Right ventricle myocardium superior (tissue), 1 donor: ENCODE data around the gene ZNF808. TPM values are rescaled to one million over a fixed set of nuclear protein-coding genes. Genes with fewer than 3 reads are reported as not detected.
"Not testable (repeated sequence)": the region's sequence is repeated elsewhere in the genome, so short reads cannot be mapped to it uniquely, and the experiment has no call there.

Experiments
- ATAC-seq: fragments of 200-7000 bp; cut with Tn5 transposase; one replicate; pipeline ENCODE4 v1.9.1; 2020; ENCODE audit warnings: mild to moderate bottlenecking; ENCODE audit not compliant: poor library complexity
- DNase-seq: peaks from one replicate; pipeline ENCODE4 v3.0.0-alpha.2; 2020
- intact Hi-C: fragments of 100-400 bp; cut with DNase I; formaldehyde crosslinking; loops from one replicate; pipeline ENCODE4 v1.11.2; 2022
- long read RNA-seq: library from polyadenylated mRNA; unstranded; transcript quantifications from one replicate; pipeline ENCODE4 v2.0.0, GENCODE V29; 2021
- total RNA-seq: library from RNA; stranded (reverse); fragmentation: NEBNext Ultra II Directional; extraction: Animal tissue kit (Norgen Biotek cat#: 25700); gene quantifications from one replicate; pipeline ENCODE4 v1.2.1, GENCODE V29; 2021
- donor health status: DM: no; HTN: yes; CAD: no; lungs with severe emphysema.

The ZNF808 gene
- 32.6 TPM for total RNA-seq
- long read RNA-seq, transcript ZNF808-205 (4 exons, 553 nt): major isoform, 7 of 8 reads
- long read RNA-seq, partial matches to known transcripts: 0 of 8 reads
- long read RNA-seq, other reads (novel, unspliced or antisense): 0 of 8 reads

- ATAC-seq (peak; percentile 98), DNase-seq (peak; percentile 99)
- intact Hi-C loops: no loop called here
Measured at GRCh38 chr19:52527134-52527955, at the start of gene ZNF808. Gene ZNF808 (plus strand): TSS chr19:52527668. CDS start chr19:52543285, 15,617 bp downstream.

GRCh38 chr19:52484111-52484743 is 43.2 kb upstream of the ZNF808 start:
- DNase-seq, ATAC-seq, intact Hi-C loops: not testable (repeated sequence)

GRCh38 chr19:52485064-52485463 is 42.4 kb upstream of the ZNF808 start:
- ATAC-seq, intact Hi-C loops, DNase-seq: not testable (repeated sequence)

GRCh38 chr19:52485561-52486240 is 41.8 kb upstream of the ZNF808 start:
- DNase-seq, intact Hi-C loops, ATAC-seq: not testable (repeated sequence)

GRCh38 chr19:52492201-52492993 is 35.1 kb upstream of the ZNF808 start:
- no peak for DNase-seq
- peak; percentile 71 for ATAC-seq
- intact Hi-C loops: no loop called here

- intact Hi-C loops: no loop called here
Measured at GRCh38 chr19:52492994-52493470, 34.4 kb upstream of the ZNF808 start.

GRCh38 chr19:52494518-52494917 is 33.0 kb upstream of the ZNF808 start:
- intact Hi-C loops: no loop called here
- ATAC-seq (no peak), DNase-seq (no peak)

More at GRCh38 chr19:52492994-52493470, 34.4 kb upstream of the ZNF808 start:
- DNase-seq (no peak), ATAC-seq (peak; percentile 87)

GRCh38 chr19:52498571-52498970 is 28.9 kb upstream of the ZNF808 start:
- intact Hi-C loops: no loop called here
- no peak for ATAC-seq
- no peak for DNase-seq

- DNase-seq, ATAC-seq, intact Hi-C loops: not testable (repeated sequence)
Measured at GRCh38 chr19:52500474-52500873, 27.0 kb upstream of the ZNF808 start.

GRCh38 chr19:52500991-52501390 is 26.5 kb upstream of the ZNF808 start:
- DNase-seq, ATAC-seq, intact Hi-C loops: not testable (repeated sequence)

GRCh38 chr19:52507266-52507665 is 20.2 kb upstream of the ZNF808 start:
- ATAC-seq (no peak), DNase-seq (no peak)
- intact Hi-C loops: no loop called here

GRCh38 chr19:52516191-52516590 is 11.3 kb upstream of the ZNF808 start:
- intact Hi-C loops: no loop called here
- DNase-seq: no peak
- no peak for ATAC-seq

- DNase-seq: no peak
- no peak for ATAC-seq
- intact Hi-C loops: no loop called here
Measured at GRCh38 chr19:52518646-52519045, 8.8 kb upstream of the ZNF808 start.

- DNase-seq, ATAC-seq, intact Hi-C loops: not testable (repeated sequence)
Measured at GRCh38 chr19:52519175-52519574, 8.3 kb upstream of the ZNF808 start.

- DNase-seq: no peak
- no peak for ATAC-seq
- intact Hi-C loops: no loop called here
Measured at GRCh38 chr19:52520013-52520412, 7.5 kb upstream of the ZNF808 start.

- DNase-seq (no peak), ATAC-seq (no peak)
- intact Hi-C loops: no loop called here
Measured at GRCh38 chr19:52522551-52522950, 4.9 kb upstream of the ZNF808 start.

- intact Hi-C loops: no loop called here
- DNase-seq (no peak), ATAC-seq (no peak)
Measured at GRCh38 chr19:52524086-52524485, 3.4 kb upstream of the ZNF808 start.

- intact Hi-C loops: no loop called here
- ATAC-seq (peak; percentile 54), DNase-seq (peak; percentile 45)
Measured at GRCh38 chr19:52527956-52528351, 486 bp downstream of the ZNF808 start.
